ENCODE data around the gene CHD6.

Gene CHD6

GRCh38 chr20:41458761-41459160, 159.4 kb downstream of the CHD6 start:
- no peak for DNase-seq

GRCh38 chr20:41457173-41457857, 160.9 kb downstream of the CHD6 start:
- DNase-seq: no peak

GRCh38 chr20:41456351-41456750, 161.8 kb downstream of the CHD6 start:
- DNase-seq: no peak

GRCh38 chr20:41454250-41454649, 163.9 kb downstream of the CHD6 start:
- DNase-seq: no peak

- DNase-seq: no peak
These were observed 164.9 kb downstream of the CHD6 start for GRCh38 chr20:41453010-41453950.

- DNase-seq: no peak
These were observed 166.0 kb downstream of the CHD6 start for GRCh38 chr20:41452226-41452625.

GRCh38 chr20:41447006-41447405, 171.2 kb downstream of the CHD6 start:
- no peak for DNase-seq

- no peak for DNase-seq
These were observed 171.7 kb downstream of the CHD6 start for GRCh38 chr20:41446456-41446855.

- no peak for DNase-seq
These were observed 173.4 kb downstream of the CHD6 start for GRCh38 chr20:41444821-41445220.

GRCh38 chr20:41443691-41444090, 174.5 kb downstream of the CHD6 start:
- DNase-seq: no peak

GRCh38 chr20:41440882-41441281, 177.3 kb downstream of the CHD6 start:
- DNase-seq: no peak

- no peak for DNase-seq
These were observed 180.3 kb downstream of the CHD6 start for GRCh38 chr20:41437836-41438235.

GRCh38 chr20:41436679-41437078, 181.5 kb downstream of the CHD6 start:
- DNase-seq: no peak

GRCh38 chr20:41433203-41433602, 185.0 kb downstream of the CHD6 start:
- no peak for DNase-seq

- no peak for DNase-seq
These were observed 185.4 kb downstream of the CHD6 start for GRCh38 chr20:41432746-41433145.

- DNase-seq: no peak
These were observed 189.9 kb downstream of the CHD6 start for GRCh38 chr20:41428285-41428684.

GRCh38 chr20:41427833-41428232, 190.3 kb downstream of the CHD6 start:
- no peak for DNase-seq

GRCh38 chr20:41426976-41427375, 191.2 kb downstream of the CHD6 start:
- DNase-seq: no peak

- no peak for DNase-seq
These were observed 191.9 kb downstream of the CHD6 start for GRCh38 chr20:41426086-41426830.

- DNase-seq: no peak
These were observed 192.8 kb downstream of the CHD6 start for GRCh38 chr20:41425180-41425884.

- DNase-seq: no peak
These were observed 193.6 kb downstream of the CHD6 start for GRCh38 chr20:41424546-41424945.

GRCh38 chr20:41424011-41424410, 194.2 kb downstream of the CHD6 start:
- DNase-seq: no peak

- no peak for DNase-seq
These were observed 195.2 kb downstream of the CHD6 start for GRCh38 chr20:41422953-41423352.

All from NCI-H2227 treated with DMSO at 0.1 percent for 48 hours (cell line).